SK-N-DZ (cell line): ENCODE data around the gene GYG2.
"Not testable (repeated sequence)": the region's sequence is repeated elsewhere in the genome, so short reads cannot be mapped to it uniquely, and the experiment has no call there.

Experiments used
- DNase-seq: peaks from one replicate; pipeline ENCODE4 v3.0.0-alpha.2; 2015; ENCODE audit warnings: low spot score

GYG2 gene

DNA sequence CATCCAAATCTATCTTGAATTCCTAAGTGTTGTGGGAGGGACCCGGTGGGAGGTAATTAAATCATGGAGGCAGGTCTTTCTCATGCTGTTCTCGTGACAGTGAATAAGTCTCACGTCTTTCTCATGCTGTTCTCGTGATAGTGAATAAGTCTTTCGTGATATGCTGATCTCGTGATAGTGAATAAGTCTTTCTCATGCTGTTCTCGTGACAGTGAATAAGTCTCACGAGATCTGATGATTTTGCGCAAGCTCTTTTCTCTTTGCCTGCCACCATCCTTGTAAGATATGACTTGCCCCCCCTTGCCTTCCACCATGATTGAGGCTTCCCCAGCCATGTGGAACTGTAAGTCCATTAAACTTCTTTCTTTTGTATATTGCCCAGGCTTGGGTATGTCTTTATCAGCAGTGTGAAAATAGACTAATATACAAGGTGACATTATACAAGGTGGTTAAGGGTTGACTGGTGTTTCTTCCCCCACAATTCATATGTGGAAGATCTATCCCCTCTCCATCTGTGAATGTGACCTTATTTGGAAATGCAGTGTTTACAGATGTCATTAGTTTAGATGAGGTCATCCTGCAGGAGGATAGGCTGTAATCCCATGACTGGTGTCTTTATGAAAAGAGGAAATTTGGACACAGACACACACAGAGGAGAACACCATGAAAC is 72.8 kb downstream of the GYG2 start:
- DNase-seq: no peak

DNA sequence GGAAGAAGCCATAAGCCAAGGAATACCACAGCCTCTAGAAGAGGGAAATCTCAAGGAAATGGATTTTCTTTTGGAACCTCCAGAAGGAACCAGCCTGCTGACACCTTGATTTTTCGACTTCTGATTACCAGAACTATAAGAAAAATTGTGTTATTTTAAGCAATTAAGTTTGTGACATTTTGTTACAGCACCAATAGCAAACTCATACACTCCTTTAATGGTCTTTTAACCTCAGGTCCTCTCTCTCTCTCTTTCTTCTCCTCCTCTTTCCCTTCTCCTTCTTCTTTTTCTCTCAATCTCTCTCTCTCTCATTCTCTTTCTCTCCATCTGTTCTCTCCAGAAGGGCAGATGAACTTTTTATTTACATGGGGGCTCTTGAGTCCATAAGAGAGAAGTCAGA is 74.1 kb downstream of the GYG2 start:
- DNase-seq: no peak

DNA sequence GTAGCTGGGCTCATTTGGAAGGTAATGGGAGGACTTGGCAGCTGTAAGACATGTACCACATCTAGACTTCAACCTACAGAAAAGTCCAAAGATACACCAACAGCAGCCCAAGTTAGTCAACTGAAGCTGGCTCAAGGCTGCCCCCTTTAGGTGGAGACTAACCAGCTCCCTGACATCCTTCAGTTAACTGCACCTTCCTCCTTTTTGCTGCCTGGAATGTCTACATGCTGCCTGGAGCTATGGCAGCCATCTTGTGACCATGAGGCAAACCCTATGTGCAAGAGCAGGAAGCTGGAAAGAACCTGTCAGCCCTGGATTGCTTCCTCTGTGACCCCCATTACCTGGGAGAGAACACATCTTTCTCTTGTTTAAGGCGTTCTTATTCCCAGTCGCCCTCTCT is 74.6 kb downstream of the GYG2 start:
- no peak for DNase-seq

DNA sequence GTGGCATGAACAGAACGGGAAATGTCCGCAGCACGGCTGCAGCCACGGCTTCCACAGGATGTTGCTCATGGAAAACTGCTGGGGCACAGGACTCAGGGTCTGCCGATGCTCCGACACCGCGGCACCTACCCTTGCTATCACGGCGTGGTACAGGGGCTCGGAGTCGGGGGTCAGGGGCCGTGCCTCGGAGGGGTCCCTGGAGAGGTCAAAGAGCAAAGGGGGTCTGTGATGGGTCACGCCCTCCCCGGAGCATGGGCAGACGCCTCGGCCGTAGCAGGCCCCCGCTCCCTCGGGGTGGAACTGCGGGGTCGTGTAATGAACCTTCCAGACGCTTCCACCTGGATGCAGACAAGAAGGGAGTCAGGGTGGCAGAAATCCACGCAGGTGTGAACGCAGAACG is 78.6 kb downstream of the GYG2 start:
- DNase-seq: no peak

DNA sequence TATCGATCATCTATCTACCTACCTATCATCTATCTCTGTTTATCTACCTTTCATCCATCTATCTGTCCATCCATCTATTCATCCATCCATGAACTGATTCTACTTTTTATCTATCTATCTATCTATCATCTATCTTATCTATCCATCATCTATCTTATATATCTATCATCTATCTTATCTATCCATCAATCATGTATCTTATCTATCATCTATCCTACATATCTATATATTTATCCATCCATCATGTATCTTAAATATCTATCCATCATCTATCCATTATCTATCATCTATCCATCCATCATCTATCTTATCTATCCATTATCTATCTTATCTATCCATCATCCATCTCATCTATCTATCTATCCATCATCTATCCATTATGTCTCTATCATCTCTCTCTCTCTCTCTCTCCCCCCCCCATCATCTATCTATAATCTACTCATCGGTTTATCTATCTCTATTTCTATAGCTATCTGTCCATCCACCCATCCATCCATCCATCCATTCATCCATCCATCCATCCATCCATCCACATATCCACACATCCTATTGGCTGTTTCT is 79.5 kb downstream of the GYG2 start:
- DNase-seq: no peak

DNA sequence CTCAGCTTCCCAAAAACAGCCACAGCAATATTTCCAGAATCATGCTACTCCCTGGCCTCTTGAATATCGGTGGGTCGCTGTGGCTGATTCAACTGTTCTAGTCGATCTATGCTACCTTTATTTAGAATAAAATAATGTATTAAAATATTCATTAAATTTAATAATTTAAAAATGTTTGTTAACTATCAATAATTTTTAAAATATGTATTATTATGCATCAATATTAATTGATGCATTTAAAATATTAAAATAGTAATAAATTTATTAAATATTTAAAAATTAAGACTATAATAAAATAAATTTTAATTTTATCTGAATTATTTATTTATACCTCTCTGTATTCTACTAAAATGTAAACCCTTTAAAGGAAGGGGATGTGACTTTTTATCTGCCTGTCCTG is 81.4 kb downstream of the GYG2 start:
- DNase-seq: no peak

DNA sequence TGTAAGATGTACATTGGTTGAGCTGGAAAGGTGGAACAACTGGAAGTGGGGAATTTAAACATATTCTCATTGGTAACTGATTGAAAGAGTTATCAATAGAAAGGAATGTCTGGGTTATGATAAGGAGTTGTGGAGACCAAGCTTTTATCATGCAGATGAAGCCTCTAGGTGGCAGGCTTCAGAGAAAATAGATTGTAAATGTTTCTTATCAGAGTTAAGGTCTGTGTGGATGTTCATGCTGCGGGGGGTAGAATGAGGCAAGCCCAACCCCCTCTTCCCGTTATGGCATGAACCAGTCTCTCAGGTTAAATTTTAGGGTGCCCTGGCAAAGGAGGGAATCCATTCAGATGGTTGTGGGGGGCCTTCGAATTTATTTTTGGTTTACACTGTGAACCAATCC is 84.4 kb downstream of the GYG2 start:
- no peak for DNase-seq

DNA sequence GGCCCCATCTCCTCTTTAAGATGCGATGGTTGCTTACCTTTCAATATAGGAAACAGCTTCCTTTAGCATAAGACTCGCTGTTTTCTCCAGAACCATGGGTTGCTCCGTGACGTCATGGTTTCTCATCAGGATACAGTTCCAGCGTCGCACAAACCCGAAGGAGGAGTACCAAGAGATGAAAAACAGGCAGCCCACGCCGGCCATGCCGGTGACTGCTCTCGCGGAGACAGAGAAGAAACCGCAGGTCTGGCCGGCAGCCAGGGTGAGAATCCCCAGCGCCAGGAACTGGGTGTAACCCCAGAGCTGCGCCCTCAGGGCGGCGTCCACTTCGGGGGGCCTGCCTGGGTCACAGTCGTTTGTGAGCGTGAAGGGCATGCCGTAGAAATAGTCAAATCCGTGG is 89.0 kb downstream of the GYG2 start:
- DNase-seq: no peak

DNA sequence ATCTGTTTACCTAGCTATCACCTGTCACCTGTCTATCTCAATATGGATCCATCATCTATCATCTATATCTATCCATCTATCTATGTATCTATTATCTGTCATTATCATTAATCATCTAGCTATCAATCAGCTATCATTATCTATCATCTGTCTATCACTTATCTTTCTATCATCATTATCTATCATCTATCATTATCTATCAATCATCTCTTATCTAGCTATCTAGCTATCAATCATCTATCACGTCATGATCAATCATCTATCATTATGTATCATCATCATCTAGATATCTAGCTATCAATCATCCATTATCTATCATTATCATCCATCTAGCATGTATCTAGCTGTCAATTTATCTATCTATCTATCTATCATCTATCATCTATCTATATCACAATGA is 92.5 kb downstream of the GYG2 start:
- no peak for DNase-seq

DNA sequence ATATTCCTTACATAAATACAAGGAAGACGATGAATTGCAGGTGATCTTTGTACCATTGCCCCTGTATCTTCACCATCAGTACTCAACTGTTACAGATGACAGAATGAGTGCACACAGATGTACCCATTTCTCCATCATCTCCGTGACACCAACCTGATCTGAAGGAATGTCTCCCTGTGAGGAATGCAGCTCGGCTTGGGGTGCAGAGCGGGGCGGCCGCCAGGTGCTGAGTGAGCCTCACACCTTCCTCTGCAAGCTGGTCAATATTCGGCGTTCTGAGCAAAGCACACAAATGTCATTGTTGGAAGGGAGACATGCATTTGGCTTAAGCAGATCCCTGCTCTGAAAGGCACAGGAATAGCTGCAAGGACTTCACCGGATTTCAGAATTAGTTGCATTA is 93.0 kb downstream of the GYG2 start:
- no peak for DNase-seq

DNA sequence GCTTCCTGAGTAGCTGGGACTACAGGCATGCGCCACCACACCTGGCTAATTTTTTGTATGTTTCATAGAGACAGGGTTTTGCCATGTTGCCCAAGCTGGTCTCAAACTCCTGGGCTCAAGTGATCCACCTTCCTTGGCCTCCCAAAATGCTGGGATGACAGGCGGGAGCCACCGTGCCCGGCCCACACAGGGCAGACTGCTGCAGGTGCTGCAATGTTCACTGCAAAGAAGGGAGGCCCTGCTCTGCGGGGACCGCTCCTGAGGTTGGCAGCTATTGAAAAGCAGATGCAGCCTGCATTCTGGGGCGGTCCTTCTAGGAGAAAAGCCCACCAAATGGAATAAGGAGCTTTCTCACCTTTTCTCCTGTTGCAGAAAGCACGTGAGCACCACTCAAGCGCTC is 95.4 kb downstream of the GYG2 start:
- no peak for DNase-seq

DNA sequence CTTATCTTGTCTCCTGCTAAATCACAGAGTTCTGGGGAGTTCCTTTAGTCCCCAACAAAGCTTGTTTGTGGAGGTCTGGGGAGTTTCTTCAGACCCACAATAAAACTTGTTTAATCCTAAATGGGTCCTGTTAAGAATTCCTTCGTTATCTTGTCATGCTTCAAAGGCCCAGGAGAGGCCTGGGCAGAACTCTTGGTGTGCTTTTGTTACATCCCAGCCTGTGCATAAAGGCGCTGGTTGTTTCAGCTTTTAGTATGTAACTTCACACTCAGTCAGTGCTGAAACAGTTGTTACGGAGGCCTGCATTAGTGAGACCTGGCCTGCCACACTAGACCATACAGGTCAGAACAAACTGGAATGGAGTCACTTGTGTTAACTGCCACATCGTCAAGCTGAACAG is 97.5 kb downstream of the GYG2 start:
- not testable (repeated sequence) for DNase-seq

DNA sequence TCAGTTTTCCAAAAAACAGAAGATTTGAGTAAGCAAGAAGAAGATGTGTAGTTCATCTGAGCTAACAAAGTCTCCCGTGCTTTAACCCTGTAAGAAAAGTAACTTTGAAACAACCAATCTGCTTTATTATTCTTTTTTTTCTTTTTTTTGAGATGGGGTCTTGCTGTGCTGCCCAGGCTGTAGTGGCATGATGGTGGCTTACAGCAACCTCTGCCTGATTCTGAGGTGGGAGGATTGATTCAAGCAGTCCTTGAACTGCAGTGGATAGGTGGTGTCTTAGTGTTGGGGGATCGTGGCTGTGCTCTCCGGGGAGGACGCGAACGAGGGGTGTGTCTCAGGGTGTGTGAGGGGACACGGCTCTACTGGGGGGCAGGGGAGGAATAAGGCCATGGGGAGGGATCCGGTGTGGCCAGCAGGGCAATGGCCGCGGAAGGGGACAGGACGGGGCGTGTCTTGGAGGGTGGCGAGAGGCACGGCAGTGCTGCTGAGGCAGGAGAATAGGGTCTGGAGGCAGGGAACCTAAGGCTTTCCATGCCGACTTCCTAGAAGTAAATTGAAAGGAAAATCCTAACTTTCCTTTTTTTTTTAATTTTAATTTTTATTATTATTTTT is 98.0 kb downstream of the GYG2 start:
- no peak for DNase-seq

DNA sequence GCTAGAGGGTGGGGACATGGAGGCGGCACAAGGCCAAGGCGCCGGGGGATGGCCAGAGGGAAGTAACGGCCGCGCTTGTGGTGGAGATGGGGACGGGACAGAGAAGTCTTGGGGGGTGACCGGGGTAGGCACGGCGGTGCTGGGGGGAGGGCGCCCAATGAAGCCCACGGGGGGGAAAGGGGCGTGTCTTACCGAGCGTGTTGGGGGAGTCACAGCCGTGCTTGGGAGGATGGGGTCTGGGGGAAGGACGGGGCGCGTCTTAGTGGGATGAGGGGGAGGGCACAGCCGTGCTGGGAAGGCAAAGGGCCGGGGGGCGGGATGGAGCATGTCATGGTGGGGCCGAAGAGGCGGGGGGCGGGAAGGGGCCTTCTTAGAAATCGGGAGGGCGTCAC is 99.5 kb downstream of the GYG2 start:
- no peak for DNase-seq

DNA sequence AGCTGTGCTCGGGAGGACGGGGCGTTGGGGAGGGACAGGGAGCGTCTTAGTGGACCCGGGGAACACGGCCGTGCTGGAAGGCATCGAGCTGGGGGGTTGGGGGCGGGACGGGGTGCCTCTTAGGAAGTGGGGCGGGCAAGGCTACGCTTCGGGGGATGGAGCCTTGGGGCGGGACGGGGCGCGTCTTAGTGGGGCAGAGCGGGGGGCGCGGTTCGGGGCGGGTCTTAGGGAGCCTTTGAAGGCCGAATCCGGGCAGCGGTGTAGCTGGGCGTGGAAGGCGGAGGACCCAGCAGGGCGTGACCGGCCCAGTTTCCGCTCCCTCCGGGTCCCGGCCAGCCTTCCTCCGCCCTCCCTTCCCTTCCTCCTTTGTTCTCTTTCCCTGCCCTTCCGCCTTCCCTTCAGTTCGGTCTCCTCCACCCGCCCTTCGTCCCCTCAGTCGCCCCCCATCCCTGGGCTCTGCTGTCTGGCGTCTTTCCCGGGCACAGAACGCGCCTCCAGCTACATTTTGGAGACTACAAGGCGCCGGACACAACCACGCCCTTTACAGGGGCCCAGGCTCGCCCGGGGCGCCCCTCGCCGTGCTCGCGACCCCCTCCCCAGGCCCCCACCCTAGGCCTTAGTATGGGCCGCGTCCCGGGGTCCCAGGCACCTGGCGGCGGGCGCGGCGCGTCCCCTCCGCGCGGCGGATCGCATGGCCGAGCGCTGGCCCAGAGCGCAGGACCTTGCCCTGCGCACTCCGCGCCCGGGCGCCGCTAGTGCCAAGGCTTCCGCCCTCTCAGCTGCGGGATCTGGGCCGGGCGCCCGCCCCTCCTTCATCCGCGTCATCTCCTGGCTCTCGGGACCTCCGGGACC is 100.1 kb downstream of the GYG2 start, which contains the start of gene ARSD:
TSS of gene ARSD (minus strand) at position 757 of the 852 bp plus-strand sequence. CDS start at position 693, 64 bp downstream.
- no peak for DNase-seq

DNA sequence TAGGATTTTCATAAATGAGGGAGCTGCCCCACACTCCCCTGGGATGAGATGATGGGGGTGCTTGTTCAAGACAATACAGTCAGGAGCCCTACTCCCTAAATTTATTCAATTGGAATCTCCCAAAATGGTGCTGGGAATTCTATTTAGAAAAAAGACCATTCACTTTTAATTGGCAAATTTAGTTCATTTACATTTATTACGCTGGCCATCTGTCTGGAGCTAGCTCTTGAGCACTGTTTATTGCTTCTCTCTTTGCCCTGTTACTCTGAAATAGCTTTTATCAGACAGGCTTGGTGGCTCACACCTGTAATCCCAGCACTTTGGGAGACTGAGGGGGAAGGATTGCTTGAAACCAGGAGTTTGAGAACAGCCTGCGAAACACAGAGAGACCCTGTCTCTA is 102.4 kb downstream of the GYG2 start:
- DNase-seq: no peak

DNA sequence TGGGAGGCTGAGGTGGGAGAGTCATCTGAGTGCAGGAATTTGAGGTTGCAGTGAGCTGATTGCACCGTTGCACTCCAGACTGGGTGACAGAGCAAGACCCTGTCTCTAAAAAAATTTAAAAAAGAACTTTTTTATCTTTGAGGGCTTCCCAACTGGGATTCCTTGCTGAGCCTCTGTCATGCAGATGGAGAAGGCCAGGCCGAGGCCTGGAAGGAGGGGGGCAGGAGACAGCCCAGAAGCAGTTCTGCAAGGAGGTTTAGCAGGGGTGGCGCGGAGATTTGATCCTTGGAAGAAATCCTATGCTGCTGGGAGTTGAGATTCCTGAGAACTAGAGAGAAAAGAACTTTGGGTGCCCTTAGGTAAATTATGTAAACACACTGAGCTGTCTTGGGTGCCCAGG is 102.9 kb downstream of the GYG2 start:
- DNase-seq: no peak
